ENCODE data around the gene FARS2. TPM values are rescaled to one million over a fixed set of nuclear protein-coding genes. Genes with fewer than 3 reads are reported as not detected.

The FARS2 gene
- total RNA-seq, 1 experiment from 2014 or later = 13.8 TPM

GRCh38 chr6:5493806-5494205 is 232.5 kb downstream of the FARS2 start:
- BruUV-seq (replicated peaks) = no TSS peak
- intact Hi-C loops (cut with micrococcal nuclease) = no loop called here
- H3K27me3 ChIP-seq (ENCODE audit: insufficient read depth, low read length) = no peaks in the 10 kb centered on the region
- ATAC-seq (no peak), DNase-seq (ENCODE audit: low read depth, low spot score) (no peak)
- ChIA-PET CTCF (no interaction called here), POLR2A (interaction anchor here (0.7 kb wide), 1 partner anchor 1262 kb away, joined by 3 read pairs; no protein-coding TSS in a partner anchor), RAD21 (ENCODE audit: low non-redundant PET in 1 of 2, low total read pairs in 2 of 2, uncharacterized antibody in 2 of 2, unreplicated experiment in 2 of 2) (no interaction called here)
- H3K4me2 ChIP-seq (ENCODE audit: low read length) = no peak overlapping the region
- H3K4me3 ChIP-seq (replicated peaks in 1 of 2; ENCODE audit: low read depth in 1 of 2, low read length in 2 of 2) = no peak overlapping the region
- H3K9me3 ChIP-seq (ENCODE audit: control insufficient read depth in 1 of 2, insufficient read depth in 1 of 2, low read depth in 1 of 2, low read length in 2 of 2) = no peaks in the 10 kb centered on the region
- no peak for TF ChIP-seq RAD21 (IDR thresholded peaks at IDR 0.05; ENCODE audit: low read depth)
- no peak for TF ChIP-seq POLR2A (IDR thresholded peaks at IDR 0.05; ENCODE audit: borderline replicate concordance, extremely low read depth, insufficient read depth, insufficient read length)
- TF ChIP-seq ZNF274 (IDR thresholded peaks at IDR 0.05; ENCODE audit: low read depth, low read length) = no peak
- TF ChIP-seq YY1 (IDR thresholded peaks at IDR 0.05; ENCODE audit: extremely low read depth, insufficient replicate concordance, low read depth, low read length) = no peak
- TF ChIP-seq ATF3 (IDR thresholded peaks at IDR 0.05) = no peak
- no peak for TF ChIP-seq EGR1 (IDR thresholded peaks at IDR 0.05; ENCODE audit: low read depth)
- TF ChIP-seq FOSL1 (IDR thresholded peaks at IDR 0.05; ENCODE audit: low read depth) = no peak
- TF ChIP-seq CEBPB (IDR thresholded peaks at IDR 0.05; ENCODE audit: low read depth) = no peak
- no peak for TF ChIP-seq EZH2phosphoT487 (IDR thresholded peaks at IDR 0.05; ENCODE audit: borderline replicate concordance)
- no peak for TF ChIP-seq ZFX (IDR thresholded peaks at IDR 0.05)
- no peak for TF ChIP-seq SRF (IDR thresholded peaks at IDR 0.05; ENCODE audit: low read depth)
- no peak for TF ChIP-seq SIN3A (IDR thresholded peaks at IDR 0.05; ENCODE audit: low read depth)
- TF ChIP-seq CBX3 (IDR thresholded peaks at IDR 0.05; ENCODE audit: low read depth) = no peak
- TF ChIP-seq JUND (IDR thresholded peaks at IDR 0.05) = no peak
- no peak for TF ChIP-seq SP1 (IDR thresholded peaks at IDR 0.05; ENCODE audit: low read depth)
- no peak for TF ChIP-seq TCF7L2 (IDR thresholded peaks at IDR 0.05; ENCODE audit: borderline replicate concordance, extremely low read depth, insufficient read depth, insufficient read length)
- no peak for TF ChIP-seq EZH2 (IDR thresholded peaks at IDR 0.05)
- no peak for TF ChIP-seq REST (IDR thresholded peaks at IDR 0.05; ENCODE audit: low read depth)
- no peaks in the 10 kb centered on the region for H3K36me3 ChIP-seq (ENCODE audit: control insufficient read depth in 1 of 2, insufficient read depth in 2 of 2, low read length in 2 of 2)
- no peak overlapping the region for H3K9ac ChIP-seq (ENCODE audit: low read length)
- H4K20me1 ChIP-seq (ENCODE audit: insufficient read depth) = no peaks in the 10 kb centered on the region
- no peaks in the 10 kb centered on the region for H3K9me2 ChIP-seq (ENCODE audit: insufficient read depth)
- H2AFZ ChIP-seq (ENCODE audit: low read depth, low read length, poor library complexity, severe bottlenecking) = no peak overlapping the region
- H3K79me2 ChIP-seq (ENCODE audit: insufficient read depth, low read length) = no peaks in the 10 kb centered on the region
- H3K27ac ChIP-seq (ENCODE audit: low read depth, low read length) = no peak overlapping the region
- H3K4me1 ChIP-seq (ENCODE audit: control insufficient read depth in 1 of 2, insufficient read depth in 2 of 2, low read length in 2 of 2) = no peaks in the 10 kb centered on the region

All from HCT116 (cell line).